Measurements from ENCODE around the gene ARHGAP11B.
"Not testable (repeated sequence)": the region's sequence is repeated elsewhere in the genome, so short reads cannot be mapped to it uniquely, and the experiment has no call there.

ARHGAP11B gene

DNA sequence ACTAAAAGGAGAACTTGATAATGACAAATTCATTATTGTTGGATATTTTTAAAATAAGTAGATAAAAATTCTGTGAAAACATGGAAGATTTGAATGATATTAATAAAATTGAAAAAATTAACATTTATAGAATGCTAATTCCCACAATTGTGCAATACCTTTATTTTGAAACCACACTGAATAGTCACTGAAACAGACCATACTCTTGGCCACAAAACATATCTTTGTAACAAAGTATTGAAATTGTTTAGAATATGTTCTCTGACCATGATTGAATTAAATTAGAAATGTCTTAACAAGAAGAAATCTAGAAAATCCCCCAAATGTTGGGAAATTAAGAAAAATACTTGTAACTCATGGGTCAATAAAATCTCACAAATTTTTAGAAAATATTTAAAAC lies 49.2 kb downstream of the ARHGAP11B start:
- ATAC-seq (no peak), DNase-seq (no peak)
- H3K27me3 Mint-ChIP-seq = no peaks in the 10 kb centered on the region
- H3K4me1 Mint-ChIP-seq = no peaks in the 10 kb centered on the region
- peaks cover 40% of the 10 kb centered on the region for H3K36me3 Mint-ChIP-seq (ENCODE audit: low read depth)
- no peaks in the 10 kb centered on the region for H3K9me3 Mint-ChIP-seq
- H3K27ac Mint-ChIP-seq = no peak overlapping the region
- no peak overlapping the region for H3K4me3 Mint-ChIP-seq

DNA sequence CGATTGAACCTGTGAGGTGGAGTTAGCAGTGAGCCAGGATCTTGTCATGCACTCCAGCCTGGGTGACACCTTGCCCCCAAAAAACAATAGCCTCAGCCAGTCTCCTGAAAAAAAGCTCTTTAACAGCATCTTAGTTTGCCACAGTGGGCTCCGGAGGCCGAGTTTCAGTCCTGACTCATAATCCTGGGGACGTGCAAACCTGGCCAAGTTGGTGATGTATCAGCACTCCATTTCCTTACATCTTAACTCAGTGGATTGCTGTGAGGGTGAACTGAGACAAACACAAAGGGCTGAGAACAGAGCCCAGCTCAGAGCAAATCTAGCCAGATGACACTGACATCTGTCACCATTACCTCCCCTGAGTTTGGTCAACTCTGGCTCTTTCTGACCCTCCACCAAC lies 50.0 kb downstream of the ARHGAP11B start:
- H3K27me3 Mint-ChIP-seq, H3K27ac Mint-ChIP-seq, ATAC-seq, H3K4me3 Mint-ChIP-seq, H3K9me3 Mint-ChIP-seq, DNase-seq, H3K4me1 Mint-ChIP-seq: not testable (repeated sequence)
- peaks cover 34% of the 10 kb centered on the region for H3K36me3 Mint-ChIP-seq (ENCODE audit: low read depth)

DNA sequence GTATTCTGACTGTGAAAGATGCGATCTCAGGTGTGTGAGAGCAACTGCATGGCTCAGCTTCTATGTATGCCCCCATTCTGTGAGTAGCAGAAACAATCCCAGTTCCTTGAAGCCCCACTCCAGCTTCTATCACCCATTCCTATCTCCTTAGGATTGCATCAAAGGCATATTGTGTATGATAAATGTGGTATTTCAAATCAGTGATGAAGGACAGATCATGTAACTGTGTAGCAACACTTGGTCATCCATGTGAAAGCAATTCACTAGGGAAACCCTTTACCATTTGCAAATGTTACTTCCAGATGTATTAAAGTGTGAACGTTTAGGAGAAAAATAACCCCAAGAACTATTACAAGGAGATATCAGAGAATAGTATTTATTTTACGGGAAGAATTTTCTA lies 55.1 kb downstream of the ARHGAP11B start:
- ATAC-seq, H3K27ac Mint-ChIP-seq, H3K9me3 Mint-ChIP-seq, H3K27me3 Mint-ChIP-seq, DNase-seq, H3K4me1 Mint-ChIP-seq, H3K4me3 Mint-ChIP-seq: not testable (repeated sequence)
- H3K36me3 Mint-ChIP-seq (ENCODE audit: low read depth) = peaks cover 12% of the 10 kb centered on the region

DNA sequence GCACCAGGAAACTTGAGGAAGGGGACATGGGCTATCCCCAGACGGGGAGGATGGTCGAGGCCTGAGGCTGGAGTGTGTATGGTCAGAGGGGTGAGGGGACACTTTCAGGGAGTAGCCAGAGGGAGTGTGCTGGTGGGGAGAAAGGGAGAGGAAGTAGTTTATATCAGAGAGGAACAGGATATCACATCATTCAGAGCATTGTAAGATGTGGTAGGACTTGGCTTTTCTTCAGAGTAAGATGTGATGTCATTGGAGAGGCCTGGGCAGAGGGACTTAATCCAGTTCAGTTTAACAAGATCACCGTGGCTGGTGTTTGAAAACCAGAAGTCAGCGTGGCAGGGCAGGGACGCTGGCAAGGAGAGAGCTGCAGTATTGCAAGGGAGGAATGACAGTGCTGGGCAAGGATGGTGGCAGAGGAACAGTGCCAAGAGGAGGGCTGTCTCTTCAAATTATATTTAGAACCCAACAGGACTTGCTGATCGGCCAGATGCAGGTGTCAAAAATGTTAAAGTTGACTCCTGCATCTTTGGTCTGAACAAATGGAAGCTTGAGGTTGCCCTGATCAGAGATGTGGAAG lies 59.9 kb downstream of the ARHGAP11B start:
- H3K36me3 Mint-ChIP-seq (ENCODE audit: low read depth); H3K4me1 Mint-ChIP-seq; H3K27ac Mint-ChIP-seq; DNase-seq; H3K9me3 Mint-ChIP-seq; H3K4me3 Mint-ChIP-seq; H3K27me3 Mint-ChIP-seq; ATAC-seq: not testable (repeated sequence)

DNA sequence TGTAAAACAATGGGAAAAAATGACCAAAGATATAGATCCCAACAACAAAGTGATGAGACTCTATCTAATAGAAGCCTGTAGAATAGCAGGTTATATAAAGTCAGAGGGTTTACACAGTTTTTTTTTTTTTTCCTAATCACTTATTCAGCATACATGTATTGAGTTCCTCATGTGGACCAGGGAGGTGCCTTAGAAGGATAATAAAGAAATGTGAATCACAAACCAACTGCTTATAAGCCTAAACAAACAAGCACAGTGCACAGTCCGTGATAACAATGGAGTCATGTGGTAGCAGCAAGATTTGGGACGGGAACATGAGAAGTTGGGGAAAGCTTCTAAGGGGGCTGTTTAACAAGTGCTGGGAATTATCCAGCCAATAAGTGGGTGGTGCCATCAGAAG lies 60.7 kb downstream of the ARHGAP11B start:
- H3K27me3 Mint-ChIP-seq, ATAC-seq, H3K9me3 Mint-ChIP-seq: not testable (repeated sequence)

More for the DNA sequence above, 60.7 kb downstream of the ARHGAP11B start:
- H3K27ac Mint-ChIP-seq; H3K36me3 Mint-ChIP-seq (ENCODE audit: low read depth); H3K4me1 Mint-ChIP-seq; DNase-seq; H3K4me3 Mint-ChIP-seq: not testable (repeated sequence)

All from activated naive CD8-positive, alpha-beta T cell treated with anti-CD3 and anti-CD28 coated beads, Interleukin-2, amount 50 U/mL, for 24 hours (primary cell).